HG03045 (cell line): ENCODE results near the gene AOAH.
"Not testable (repeated sequence)": the region's sequence is repeated elsewhere in the genome, so short reads cannot be mapped to it uniquely, and the experiment has no call there.

Source experiments
- ATAC-seq: cut with Tn5 transposase; IDR thresholded peaks from one replicate; pipeline ENCODE4 v1.9.1; 2021; ENCODE audit warnings: mild to moderate bottlenecking, moderate library complexity; ENCODE audit not compliant: unreplicated experiment

AOAH gene

DNA sequence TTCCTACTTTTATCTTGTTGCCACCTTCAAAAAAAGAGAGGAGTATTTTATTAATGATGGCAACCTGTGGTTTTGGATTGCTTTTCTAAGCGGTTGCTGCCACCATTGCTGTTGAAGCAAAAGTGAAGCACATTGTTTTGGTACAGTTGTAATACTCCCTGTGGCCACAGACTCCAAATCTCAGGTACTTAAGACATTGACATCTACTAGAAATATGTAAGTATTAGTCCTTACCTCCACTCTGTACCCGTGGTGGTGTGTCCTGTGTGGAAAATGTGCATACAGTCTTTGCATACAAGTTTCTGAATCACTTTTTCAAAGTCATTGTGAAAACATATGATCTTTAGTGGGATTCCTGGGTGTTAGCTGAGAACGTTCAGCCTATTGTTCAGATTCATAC is 248.9 kb downstream of the AOAH start:
- ATAC-seq = no peak

DNA sequence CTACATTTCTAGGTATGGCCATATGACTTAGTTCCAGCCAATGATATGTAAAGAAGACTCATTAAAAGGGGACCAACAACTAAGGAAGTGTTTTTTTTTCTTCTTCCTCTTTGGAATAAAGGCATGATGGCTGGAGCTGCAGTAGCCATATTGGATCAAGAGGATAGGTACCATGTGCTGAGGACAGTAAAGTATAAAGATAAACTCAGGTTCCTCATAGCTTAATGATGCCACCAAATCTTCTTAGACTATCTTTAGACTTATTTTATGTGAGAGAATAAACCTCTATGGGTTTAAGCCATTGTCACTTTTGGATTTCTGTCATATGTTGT is 249.3 kb downstream of the AOAH start:
- ATAC-seq = no peak

DNA sequence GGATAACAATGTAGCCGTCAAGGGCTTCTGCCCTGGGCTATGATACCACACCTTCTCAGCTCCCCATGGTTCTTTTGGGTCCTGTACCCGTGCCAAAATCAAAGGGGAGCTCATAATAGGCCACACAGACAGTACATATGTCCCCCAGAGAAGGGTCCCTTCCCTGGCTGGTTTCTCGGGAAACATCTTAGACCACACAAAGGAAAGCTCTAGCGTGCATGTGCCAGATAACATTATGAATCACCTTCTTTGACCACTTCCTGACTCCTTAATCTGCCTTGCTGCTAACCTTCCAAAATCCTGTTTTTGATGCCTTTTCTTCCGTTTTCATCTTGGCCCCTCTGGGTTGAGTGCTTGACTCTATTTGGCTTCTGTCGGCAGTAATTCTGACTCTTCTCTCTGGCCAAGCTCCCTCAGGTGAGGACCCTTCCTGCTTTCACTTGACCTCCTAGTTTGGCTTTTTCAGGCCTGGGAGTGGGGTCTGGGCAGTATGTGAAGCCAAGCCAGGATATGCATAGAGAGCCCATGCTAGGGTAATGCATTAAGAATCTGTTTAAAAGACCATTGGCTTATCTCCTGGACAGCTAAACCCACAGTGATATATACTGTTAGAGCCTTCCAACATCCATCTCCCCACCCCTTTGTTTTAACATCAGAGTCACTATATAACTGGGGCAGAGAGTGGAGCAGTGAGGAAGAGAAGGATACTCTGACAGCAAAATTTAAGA is 249.8 kb downstream of the AOAH start:
- ATAC-seq = no peak

DNA sequence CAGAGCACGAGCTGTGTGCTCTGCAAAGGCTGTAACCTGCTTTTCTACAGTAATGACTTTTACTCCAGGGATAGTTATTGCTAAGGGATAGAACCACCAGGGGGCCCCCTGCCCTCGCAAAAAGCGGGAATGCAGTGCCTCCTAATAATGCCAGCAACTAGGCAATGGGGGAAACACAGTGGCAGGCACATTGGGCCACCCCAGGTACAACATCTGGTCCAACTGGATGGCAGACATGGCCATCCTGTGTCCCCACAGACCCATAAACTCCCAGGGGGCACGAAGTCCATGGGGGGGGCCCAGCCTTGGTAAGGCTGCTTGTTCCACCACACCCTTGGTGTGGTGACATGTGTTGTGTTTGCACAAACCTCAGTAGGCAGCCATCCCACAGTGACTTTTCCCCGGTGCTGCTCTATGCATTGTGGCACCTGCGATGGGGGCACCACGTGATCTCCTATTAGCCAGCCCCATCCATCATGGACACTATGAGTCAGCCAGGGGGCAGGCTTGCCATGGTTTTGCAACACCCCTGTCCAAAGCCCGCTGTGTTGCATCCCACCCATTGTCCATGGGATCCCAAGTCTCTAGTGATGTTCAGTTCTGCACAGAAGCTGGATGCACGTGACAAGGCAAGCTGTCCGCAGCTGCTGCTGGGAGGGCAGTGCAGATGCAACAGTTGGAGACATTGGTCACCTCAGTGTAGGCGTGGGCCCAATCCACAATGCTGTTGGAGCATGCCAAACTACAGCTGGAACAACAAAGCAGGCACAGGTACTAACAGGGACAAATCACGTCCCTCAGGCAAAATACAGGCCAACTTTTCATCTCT is 250.6 kb downstream of the AOAH start:
- ATAC-seq = no peak

DNA sequence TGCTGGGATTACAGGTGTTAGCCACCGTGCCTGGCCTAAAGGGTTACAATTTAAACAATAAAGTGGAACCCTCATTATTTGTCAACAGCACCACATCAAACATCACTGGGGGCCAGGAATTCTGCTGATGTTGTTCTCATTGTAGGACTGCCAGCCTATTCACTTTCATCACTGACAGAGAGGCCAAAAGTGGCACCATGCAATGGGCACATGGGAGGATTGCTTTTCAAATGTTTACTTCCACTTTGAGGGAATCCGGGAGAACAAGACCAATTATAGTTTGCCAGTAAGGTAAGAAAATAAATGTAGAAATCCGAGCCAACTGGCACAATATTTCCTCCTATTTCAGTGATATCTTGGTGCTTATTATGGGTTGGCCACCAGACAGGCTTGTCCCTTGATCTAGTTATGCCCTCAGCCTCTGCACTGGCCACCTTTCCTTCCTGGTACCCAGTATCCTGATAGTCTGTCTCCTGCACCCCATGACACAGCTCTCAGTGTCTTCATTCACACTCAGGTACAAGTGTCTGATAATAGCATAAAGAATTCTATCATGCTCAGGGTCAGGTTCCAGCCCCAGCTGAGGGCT is 252.1 kb downstream of the AOAH start:
- no peak for ATAC-seq

DNA sequence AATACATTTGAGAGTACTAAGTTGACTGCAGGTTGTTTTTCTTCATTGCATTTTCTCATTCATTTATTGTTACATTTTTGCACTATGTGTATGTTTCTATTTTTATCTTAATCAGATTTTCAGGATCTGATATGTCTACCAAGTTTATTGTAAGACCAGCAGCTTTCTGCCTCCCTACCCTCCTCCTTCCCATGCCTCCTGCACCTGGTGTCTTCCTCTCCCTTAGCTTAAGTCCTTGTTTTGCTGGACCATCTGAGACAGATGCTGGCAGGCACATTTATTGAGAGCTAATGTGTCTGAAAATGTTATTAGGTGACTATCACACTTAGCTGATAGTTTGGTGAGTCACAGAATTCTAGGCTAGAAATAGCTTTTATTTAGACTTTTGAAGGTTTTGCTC is 255.1 kb downstream of the AOAH start:
- no peak for ATAC-seq

DNA sequence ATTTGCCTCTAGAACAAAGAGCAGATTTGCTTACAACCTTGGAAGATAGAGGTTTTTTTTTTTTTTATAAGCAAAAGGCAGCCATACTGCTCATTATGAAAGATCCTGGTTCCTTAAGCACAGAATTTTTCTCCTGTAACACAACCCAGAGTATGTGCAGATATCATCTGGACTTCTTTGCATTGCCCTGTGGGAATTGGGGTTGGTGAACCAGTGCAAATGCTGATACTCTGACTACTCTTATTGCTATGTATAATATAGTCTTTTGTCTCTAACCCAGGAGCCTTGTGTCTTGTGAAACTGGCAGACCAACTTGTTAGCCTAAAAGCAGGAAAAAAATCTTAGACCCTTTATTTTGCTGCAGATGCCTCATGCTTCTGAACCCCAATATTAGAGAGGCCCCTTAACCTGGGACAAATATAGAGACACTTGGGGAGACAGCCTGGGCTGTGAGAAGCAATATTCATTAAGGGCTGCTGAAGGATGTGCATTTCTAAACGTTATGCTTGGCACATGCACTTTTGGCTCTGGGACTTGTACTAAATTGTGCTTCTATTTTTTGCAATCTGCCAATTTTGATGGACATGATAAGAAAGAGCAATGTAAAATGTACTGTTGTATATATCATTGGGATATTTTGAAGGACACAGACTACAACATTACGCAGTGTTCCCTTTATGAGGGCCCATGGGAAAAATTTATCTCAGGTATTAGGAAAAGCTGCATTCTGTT is 255.8 kb downstream of the AOAH start:
- ATAC-seq = no peak

DNA sequence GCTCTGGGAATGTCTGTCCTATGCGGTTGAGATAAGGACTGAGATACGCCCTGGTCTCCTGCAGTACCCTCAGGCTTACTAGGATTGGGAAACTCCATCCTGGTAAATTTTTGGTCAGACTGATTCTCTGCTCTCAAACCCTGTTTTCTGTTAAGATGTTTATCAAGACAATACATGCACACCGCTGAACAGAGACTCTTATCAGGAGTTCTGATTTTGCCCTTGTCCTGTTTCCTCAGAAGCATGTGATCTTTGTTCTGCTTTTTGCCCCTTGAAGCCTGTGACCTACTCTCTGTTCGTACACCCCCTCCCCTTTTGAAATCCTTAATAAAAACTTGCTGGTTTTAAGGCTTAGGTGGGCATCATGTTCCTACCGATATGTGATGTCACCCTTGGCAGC is 258.3 kb downstream of the AOAH start:
- not testable (repeated sequence) for ATAC-seq

DNA sequence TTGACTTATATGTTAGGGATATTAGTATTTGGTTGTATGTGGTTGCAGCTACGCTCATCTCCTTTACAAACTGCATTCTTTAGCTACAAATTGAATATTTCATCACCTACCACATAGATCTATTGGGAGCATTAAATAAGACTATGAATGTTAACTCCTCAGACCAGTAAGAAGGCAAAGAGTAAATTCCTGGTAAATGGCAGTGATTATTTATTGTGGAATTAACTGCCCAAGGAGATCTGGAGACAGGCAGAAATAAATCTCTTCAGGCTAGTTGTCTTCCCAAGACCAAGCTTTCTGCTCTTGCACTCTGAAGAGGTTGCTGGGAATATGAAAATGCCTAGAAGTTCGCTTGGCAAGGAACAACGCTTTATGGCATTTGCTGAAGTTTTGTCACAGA is 260.0 kb downstream of the AOAH start:
- ATAC-seq = no peak
